ENCODE measurements around the gene COQ3.
"Not testable (repeated sequence)": the region's sequence is repeated elsewhere in the genome, so short reads cannot be mapped to it uniquely, and the experiment has no call there.

COQ3 gene

GRCh38 chr6:99378636-99379035, 15.4 kb downstream of the COQ3 start:
- peak in 1 of 2 experiments; percentile 10 for DNase-seq

GRCh38 chr6:99369533-99369932, 24.5 kb downstream of the COQ3 start:
- no peak for DNase-seq

GRCh38 chr6:99366852-99367251, 27.1 kb downstream of the COQ3 start:
- no peak for DNase-seq

- no peak for DNase-seq
Measured at GRCh38 chr6:99364026-99364425, 30.0 kb downstream of the COQ3 start.

- DNase-seq: no peak
Measured at GRCh38 chr6:99362678-99363268, 31.2 kb downstream of the COQ3 start.

- DNase-seq: no peak
Measured at GRCh38 chr6:99359800-99360199, 34.2 kb downstream of the COQ3 start.

GRCh38 chr6:99356641-99357040, 37.4 kb downstream of the COQ3 start:
- DNase-seq: no peak

- DNase-seq: no peak
Measured at GRCh38 chr6:99354983-99355382, 39.0 kb downstream of the COQ3 start.

- DNase-seq: no peak
Measured at GRCh38 chr6:99353126-99353525, 40.9 kb downstream of the COQ3 start.

- no peak for DNase-seq
Measured at GRCh38 chr6:99350573-99350972, 43.4 kb downstream of the COQ3 start.

GRCh38 chr6:99349171-99350141, 44.5 kb downstream of the COQ3 start, which contains the start of gene FAXC:
TSS of gene FAXC (minus strand) at chr6:99349674. CDS start at chr6:99349372, 302 bp downstream.
- DNase-seq: no peak

GRCh38 chr6:99348288-99349170, 45.5 kb downstream of the COQ3 start:
- no peak for DNase-seq

GRCh38 chr6:99347804-99348203, 46.2 kb downstream of the COQ3 start:
- DNase-seq: no peak

GRCh38 chr6:99346595-99346994, 47.4 kb downstream of the COQ3 start:
- no peak for DNase-seq

- no peak for DNase-seq
Measured at GRCh38 chr6:99345164-99345563, 48.8 kb downstream of the COQ3 start.

GRCh38 chr6:99344289-99344688, 49.7 kb downstream of the COQ3 start:
- DNase-seq: no peak

- DNase-seq: no peak
Measured at GRCh38 chr6:99341862-99342455, 52.0 kb downstream of the COQ3 start.

- no peak for DNase-seq
Measured at GRCh38 chr6:99338188-99338587, 55.8 kb downstream of the COQ3 start.

- DNase-seq: not testable (repeated sequence)
Measured at GRCh38 chr6:99335298-99335697, 58.7 kb downstream of the COQ3 start.

- DNase-seq: peak; percentile 69 to 75
Measured at GRCh38 chr6:99334526-99335127, 59.4 kb downstream of the COQ3 start.

GRCh38 chr6:99333068-99333467, 60.9 kb downstream of the COQ3 start:
- DNase-seq: no peak

- DNase-seq: no peak
Measured at GRCh38 chr6:99331531-99331930, 62.5 kb downstream of the COQ3 start.

Data from AML-193 (cell line).